ENCODE measurements around the gene PRDM16. TPM values are rescaled to one million over a fixed set of nuclear protein-coding genes. Genes with fewer than 3 reads are reported as not detected.

Gene PRDM16
- total and polyA plus RNA-seq, 2 experiments from 2014 or later = 0.14 to 0.16 TPM

DNA sequence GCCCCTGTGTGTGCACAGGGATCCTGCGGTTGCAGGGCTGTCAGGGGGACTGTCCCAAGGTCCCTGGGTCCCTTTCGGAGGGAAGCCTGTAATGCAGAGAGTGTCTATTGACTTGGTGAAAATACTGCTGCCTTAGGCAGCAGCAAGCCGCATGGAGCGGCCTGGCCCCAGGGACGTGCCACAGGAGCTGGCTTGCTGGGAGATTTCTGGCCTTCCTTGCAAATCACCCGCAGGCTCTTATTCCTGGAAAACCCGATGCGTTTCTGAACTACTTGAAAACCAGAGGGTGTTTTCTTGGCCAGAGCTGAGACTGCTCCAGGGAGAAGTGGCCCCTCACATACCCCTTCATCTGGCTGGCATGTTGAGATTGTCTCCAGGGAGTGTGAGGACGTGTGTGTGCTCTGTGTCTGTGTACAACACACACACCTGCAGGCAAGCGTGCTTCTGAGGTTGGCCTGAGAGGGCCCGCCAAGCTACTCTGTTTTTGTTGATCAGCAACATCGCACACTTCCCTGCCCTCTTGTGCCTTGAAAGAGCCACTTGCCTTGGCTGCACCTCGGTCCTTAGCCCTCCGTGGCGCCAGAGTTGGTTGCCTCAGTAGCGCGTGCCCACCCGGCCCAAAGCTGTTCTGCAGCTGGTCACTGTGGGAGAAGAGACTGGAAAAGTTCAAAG lies 10.5 kb downstream of the PRDM16 start:
- ATAC-seq (no peak), DNase-seq (ENCODE audit: low spot score) (no peak)
- Mint-ChIP-seq H3K27me3 (ENCODE audit: insufficient read depth, low read depth, poor library complexity) (peaks cover 17% of the 10 kb centered on the region), H3K9me3 (no peaks in the 10 kb centered on the region), H3K36me3 (ENCODE audit: low read depth) (no peaks in the 10 kb centered on the region), H3K4me1 (peaks cover 8% of the 10 kb centered on the region; the same call in 2 of the 3 replicates), H3K4me3 (no peak overlapping the region), H3K27ac (no peak overlapping the region)
- Histone ChIP-seq H3K27me3 (ENCODE audit: insufficient read depth) (peaks cover 12% of the 10 kb centered on the region), H3K4me1 (ENCODE audit: insufficient read depth) (no peaks in the 10 kb centered on the region), H3K9me2 (ENCODE audit: insufficient read depth) (no peaks in the 10 kb centered on the region), H3K36me3 (ENCODE audit: insufficient read depth) (no peaks in the 10 kb centered on the region), H3K4me3 (no peak overlapping the region), H4K20me1 (replicated peaks; ENCODE audit: insufficient read depth) (no peaks in the 10 kb centered on the region), H3F3A (replicated peaks; ENCODE audit: low read depth) (no peaks in the 10 kb centered on the region), H3K79me2 (replicated peaks; ENCODE audit: insufficient read depth) (no peaks in the 10 kb centered on the region), H2AFZ (no peak overlapping the region), H3K4me2 (no peak overlapping the region), H3K27ac (ENCODE audit: low read depth) (no peak overlapping the region)
- TF ChIP-seq POLR2AphosphoS5 (IDR thresholded peaks at IDR 0.05; ENCODE audit: low read depth) = no peak
- no peak for TF ChIP-seq EZH2phosphoT487 (IDR thresholded peaks at IDR 0.05; ENCODE audit: unreplicated experiment)
- no peak for TF ChIP-seq NANOG (IDR thresholded peaks at IDR 0.05; ENCODE audit: borderline replicate concordance)
- TF ChIP-seq, protein P1, sequence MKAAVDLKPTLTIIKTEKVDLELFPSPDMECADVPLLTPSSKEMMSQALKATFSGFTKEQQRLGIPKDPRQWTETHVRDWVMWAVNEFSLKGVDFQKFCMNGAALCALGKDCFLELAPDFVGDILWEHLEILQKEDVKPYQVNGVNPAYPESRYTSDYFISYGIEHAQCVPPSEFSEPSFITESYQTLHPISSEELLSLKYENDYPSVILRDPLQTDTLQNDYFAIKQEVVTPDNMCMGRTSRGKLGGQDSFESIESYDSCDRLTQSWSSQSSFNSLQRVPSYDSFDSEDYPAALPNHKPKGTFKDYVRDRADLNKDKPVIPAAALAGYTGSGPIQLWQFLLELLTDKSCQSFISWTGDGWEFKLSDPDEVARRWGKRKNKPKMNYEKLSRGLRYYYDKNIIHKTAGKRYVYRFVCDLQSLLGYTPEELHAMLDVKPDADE (IDR thresholded peaks at IDR 0.05) = no peak
- TF ChIP-seq, protein P2, sequence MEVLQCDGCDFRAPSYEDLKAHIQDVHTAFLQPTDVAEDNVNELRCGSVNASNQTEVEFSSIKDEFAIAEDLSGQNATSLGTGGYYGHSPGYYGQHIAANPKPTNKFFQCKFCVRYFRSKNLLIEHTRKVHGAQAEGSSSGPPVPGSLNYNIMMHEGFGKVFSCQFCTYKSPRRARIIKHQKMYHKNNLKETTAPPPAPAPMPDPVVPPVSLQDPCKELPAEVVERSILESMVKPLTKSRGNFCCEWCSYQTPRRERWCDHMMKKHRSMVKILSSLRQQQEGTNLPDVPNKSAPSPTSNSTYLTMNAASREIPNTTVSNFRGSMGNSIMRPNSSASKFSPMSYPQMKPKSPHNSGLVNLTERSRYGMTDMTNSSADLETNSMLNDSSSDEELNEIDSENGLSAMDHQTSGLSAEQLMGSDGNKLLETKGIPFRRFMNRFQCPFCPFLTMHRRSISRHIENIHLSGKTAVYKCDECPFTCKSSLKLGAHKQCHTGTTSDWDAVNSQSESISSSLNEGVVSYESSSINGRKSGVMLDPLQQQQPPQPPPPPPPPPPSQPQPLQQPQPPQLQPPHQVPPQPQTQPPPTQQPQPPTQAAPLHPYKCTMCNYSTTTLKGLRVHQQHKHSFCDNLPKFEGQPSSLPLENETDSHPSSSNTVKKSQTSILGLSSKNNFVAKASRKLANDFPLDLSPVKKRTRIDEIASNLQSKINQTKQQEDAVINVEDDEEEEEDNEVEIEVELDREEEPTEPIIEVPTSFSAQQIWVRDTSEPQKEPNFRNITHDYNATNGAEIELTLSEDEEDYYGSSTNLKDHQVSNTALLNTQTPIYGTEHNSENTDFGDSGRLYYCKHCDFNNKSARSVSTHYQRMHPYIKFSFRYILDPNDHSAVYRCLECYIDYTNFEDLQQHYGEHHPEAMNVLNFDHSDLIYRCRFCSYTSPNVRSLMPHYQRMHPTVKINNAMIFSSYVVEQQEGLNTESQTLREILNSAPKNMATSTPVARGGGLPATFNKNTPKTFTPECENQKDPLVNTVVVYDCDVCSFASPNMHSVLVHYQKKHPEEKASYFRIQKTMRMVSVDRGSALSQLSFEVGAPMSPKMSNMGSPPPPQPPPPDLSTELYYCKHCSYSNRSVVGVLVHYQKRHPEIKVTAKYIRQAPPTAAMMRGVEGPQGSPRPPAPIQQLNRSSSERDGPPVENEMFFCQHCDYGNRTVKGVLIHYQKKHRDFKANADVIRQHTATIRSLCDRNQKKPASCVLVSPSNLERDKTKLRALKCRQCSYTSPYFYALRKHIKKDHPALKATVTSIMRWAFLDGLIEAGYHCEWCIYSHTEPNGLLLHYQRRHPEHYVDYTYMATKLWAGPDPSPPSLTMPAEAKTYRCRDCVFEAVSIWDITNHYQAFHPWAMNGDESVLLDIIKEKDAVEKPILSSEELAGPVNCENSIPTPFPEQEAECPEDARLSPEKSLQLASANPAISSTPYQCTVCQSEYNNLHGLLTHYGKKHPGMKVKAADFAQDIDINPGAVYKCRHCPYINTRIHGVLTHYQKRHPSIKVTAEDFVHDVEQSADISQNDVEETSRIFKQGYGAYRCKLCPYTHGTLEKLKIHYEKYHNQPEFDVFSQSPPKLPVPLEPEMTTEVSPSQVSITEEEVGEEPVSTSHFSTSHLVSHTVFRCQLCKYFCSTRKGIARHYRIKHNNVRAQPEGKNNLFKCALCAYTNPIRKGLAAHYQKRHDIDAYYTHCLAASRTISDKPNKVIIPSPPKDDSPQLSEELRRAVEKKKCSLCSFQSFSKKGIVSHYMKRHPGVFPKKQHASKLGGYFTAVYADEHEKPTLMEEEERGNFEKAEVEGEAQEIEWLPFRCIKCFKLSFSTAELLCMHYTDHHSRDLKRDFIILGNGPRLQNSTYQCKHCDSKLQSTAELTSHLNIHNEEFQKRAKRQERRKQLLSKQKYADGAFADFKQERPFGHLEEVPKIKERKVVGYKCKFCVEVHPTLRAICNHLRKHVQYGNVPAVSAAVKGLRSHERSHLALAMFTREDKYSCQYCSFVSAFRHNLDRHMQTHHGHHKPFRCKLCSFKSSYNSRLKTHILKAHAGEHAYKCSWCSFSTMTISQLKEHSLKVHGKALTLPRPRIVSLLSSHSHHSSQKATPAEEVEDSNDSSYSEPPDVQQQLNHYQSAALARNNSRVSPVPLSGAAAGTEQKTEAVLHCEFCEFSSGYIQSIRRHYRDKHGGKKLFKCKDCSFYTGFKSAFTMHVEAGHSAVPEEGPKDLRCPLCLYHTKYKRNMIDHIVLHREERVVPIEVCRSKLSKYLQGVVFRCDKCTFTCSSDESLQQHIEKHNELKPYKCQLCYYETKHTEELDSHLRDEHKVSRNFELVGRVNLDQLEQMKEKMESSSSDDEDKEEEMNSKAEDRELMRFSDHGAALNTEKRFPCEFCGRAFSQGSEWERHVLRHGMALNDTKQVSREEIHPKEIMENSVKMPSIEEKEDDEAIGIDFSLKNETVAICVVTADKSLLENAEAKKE (CRISPR knock-in tag; IDR thresholded peaks at IDR 0.05) = no peak
- TF ChIP-seq EZH2 (IDR thresholded peaks at IDR 0.05; ENCODE audit: low read depth, unreplicated experiment) = no peak
- TF ChIP-seq, protein P3, sequence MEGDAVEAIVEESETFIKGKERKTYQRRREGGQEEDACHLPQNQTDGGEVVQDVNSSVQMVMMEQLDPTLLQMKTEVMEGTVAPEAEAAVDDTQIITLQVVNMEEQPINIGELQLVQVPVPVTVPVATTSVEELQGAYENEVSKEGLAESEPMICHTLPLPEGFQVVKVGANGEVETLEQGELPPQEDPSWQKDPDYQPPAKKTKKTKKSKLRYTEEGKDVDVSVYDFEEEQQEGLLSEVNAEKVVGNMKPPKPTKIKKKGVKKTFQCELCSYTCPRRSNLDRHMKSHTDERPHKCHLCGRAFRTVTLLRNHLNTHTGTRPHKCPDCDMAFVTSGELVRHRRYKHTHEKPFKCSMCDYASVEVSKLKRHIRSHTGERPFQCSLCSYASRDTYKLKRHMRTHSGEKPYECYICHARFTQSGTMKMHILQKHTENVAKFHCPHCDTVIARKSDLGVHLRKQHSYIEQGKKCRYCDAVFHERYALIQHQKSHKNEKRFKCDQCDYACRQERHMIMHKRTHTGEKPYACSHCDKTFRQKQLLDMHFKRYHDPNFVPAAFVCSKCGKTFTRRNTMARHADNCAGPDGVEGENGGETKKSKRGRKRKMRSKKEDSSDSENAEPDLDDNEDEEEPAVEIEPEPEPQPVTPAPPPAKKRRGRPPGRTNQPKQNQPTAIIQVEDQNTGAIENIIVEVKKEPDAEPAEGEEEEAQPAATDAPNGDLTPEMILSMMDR (conservative IDR thresholded peaks at IDR 0.05; ENCODE audit: low read depth in 2 of 2) = no peak
- TF ChIP-seq CREB1 (CRISPR knock-in tag; IDR thresholded peaks at IDR 0.05; ENCODE audit: low read depth) = no peak
- TF ChIP-seq ZNF114 (CRISPR knock-in tag; IDR thresholded peaks at IDR 0.05) = no peak
- no peak for TF ChIP-seq ZNF331 (CRISPR knock-in tag; IDR thresholded peaks at IDR 0.05; ENCODE audit: low read depth)
- TF ChIP-seq STAT1 (IDR thresholded peaks at IDR 0.05; ENCODE audit: unreplicated experiment) = no peak
- TF ChIP-seq JUNB (IDR thresholded peaks at IDR 0.05; ENCODE audit: unreplicated experiment) = no peak
- TF ChIP-seq, protein P4, sequence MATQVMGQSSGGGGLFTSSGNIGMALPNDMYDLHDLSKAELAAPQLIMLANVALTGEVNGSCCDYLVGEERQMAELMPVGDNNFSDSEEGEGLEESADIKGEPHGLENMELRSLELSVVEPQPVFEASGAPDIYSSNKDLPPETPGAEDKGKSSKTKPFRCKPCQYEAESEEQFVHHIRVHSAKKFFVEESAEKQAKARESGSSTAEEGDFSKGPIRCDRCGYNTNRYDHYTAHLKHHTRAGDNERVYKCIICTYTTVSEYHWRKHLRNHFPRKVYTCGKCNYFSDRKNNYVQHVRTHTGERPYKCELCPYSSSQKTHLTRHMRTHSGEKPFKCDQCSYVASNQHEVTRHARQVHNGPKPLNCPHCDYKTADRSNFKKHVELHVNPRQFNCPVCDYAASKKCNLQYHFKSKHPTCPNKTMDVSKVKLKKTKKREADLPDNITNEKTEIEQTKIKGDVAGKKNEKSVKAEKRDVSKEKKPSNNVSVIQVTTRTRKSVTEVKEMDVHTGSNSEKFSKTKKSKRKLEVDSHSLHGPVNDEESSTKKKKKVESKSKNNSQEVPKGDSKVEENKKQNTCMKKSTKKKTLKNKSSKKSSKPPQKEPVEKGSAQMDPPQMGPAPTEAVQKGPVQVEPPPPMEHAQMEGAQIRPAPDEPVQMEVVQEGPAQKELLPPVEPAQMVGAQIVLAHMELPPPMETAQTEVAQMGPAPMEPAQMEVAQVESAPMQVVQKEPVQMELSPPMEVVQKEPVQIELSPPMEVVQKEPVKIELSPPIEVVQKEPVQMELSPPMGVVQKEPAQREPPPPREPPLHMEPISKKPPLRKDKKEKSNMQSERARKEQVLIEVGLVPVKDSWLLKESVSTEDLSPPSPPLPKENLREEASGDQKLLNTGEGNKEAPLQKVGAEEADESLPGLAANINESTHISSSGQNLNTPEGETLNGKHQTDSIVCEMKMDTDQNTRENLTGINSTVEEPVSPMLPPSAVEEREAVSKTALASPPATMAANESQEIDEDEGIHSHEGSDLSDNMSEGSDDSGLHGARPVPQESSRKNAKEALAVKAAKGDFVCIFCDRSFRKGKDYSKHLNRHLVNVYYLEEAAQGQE (IDR thresholded peaks at IDR 0.05; ENCODE audit: unreplicated experiment) = no peak

All from GM23338 (cell line).